ENCODE results near the gene GADD45B.
"Not testable (repeated sequence)": the region's sequence is repeated elsewhere in the genome, so short reads cannot be mapped to it uniquely, and the experiment has no call there.

GADD45B gene

DNA sequence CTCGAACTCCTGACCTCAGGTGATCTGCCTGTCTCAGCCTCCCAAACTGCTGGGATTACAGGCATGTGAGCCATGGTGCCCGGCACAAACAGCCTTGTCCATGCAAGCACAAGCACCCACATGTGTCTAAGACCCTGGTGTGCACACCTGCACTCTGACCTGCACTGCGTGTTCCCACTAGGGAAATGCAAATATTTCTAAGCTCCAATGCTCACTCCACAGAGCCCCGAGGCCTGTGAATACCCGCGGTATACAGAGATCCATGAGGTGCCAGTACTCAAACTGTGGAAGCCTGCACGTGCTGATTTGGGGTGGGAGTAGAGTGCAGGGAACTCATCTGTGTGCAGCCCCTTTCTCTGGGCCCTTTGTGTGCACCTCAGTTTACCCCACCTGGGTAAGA is 14.7 kb downstream of the GADD45B start:
- DNase-seq: no peak

DNA sequence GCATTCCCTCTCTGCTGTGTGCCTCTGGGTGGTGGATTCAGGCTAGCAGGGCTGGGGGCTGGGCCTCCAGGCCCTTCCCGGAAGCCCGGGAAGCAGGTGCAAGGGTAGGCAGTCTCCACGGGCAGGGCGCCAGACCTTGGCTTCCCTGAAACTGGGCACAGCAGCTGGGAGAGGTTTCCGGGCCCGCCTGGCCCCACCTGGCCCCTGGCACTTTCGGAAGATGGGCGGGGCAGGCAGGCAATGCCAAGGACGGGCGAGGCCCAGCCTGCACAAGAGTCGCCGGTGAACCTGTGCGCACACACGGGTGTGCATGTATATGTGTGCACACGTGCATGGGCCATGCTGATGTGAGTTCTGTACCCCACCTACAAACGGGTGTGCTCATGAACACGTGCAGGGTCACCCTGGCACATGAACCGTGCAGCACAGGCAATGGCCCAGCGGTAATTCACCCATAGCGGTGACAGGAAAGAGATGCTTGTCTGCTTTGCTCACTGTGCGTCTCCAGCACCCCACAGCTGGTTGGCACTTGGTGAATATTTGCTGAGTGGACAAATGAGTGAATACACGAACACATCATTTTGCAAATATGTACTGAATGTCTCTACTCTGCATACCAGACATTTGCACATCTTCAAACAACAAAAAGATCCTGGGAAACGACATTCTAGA is 15.3 kb downstream of the GADD45B start:
- no peak for DNase-seq

DNA sequence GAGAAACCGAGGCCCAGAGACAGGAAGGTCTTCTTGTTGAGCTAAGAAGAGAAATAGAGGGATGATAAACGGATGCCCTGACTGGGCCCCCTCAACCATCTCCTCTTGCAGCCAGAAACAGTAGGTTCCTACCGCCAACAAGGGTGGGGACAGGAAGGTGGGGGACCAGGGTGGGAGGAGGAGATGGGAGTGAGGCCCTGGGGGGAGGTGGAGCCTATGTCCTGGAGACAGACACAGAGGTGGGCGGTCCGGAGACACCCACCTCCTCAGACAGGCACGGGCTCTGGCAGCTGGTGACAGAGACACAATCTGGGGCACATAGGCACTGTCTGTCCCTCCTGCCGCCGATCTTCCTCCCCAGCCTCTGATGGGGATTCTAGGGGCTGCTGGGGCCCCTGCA is 16.9 kb downstream of the GADD45B start:
- DNase-seq: no peak

DNA sequence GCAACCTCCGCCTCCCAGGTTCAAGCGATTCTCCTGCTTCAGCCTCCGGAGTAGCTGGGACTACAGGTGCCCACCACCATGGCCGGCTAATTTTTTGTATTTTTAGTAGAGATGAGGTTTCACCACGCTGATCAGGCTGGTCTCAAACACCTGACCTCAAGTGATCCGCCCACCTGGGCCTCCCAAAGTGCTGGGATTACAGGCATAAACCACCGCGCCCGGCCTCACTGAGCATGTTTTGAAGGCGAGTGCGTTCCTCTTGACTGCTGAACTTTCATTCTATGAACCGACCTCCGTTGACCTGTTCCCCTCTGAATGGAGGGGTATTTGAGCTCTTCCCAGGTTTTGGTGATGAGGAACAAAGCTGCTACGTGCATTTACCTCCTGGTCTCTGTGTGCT is 17.5 kb downstream of the GADD45B start:
- not testable (repeated sequence) for DNase-seq

DNA sequence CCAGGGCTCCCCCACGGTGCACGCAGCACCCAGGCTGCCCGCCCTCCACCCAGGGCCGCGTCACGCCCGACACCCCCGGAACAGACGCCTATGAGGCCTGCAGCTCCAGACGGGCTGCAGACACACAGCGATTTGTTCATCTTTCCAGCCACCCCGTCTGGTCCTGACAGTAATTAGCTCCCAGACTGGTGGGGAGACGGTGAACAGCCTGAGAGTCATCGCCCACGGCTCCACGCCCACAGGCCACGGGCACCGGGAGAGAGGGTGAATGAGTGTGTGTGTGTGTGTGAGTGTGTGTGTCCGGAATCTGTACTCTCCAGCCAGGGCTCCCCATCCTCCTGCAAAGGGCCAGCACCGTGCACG is 18.1 kb downstream of the GADD45B start:
- no peak for DNase-seq

DNA sequence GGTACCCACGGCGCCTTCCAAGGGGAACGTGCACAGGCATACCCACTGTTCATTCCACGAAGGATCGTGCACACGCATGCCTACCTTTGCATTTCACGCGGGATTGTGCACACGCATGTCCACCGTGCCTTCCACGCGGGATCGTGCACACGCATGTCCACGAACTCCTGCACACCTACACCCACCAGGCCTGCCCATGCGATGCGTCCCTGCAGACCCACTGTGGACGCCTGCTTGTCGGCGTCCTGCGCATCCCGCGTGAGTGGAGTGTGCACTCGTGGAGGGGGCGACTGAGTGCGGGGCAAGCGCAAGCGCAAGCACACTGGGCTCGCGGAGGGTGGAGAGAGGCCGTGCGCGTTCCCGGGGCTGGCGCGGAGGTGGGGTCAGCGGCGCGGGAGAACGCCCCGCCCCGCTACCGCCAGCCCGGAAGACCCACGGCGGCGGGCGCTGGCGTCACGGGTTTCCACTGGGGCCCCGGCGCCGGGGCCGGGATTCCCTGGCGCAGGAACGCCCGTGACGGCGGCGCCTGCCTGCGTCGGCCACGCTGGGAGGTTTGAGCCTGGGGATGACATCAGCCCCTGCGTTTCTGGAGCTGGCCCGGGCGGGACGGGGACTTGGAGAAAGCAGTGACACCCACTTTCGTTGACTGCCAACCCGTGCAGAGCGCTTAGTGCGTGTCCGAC is 18.7 kb downstream of the GADD45B start:
- peak in 1 of 2 experiments; percentile 5 for DNase-seq

DNA sequence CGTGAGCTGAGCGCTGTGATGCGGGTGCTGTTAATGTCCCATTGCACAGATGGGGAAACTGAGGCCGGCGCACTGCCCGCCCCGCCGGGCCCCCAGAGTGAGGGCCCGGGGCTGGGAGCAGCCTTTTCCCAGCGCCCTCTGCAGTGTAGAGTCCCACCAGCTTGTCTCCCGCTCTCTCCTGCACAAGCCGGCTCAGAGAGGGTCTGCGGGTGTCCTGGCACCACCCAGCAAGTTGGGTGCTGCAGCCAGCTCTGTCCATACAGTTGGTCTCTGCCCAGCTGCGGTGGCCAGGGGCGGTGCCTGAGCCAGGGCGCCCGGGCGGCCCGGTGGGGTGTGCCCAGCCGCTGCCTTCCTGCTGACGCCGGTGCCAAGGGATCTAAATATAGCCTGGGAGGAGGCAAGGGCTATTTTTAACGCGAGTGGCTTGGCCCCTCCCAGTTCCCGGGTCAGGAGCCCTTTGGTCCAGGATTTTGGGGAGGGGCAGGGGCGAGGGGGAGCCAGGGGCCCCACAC is 19.3 kb downstream of the GADD45B start:
- DNase-seq: no peak

DNA sequence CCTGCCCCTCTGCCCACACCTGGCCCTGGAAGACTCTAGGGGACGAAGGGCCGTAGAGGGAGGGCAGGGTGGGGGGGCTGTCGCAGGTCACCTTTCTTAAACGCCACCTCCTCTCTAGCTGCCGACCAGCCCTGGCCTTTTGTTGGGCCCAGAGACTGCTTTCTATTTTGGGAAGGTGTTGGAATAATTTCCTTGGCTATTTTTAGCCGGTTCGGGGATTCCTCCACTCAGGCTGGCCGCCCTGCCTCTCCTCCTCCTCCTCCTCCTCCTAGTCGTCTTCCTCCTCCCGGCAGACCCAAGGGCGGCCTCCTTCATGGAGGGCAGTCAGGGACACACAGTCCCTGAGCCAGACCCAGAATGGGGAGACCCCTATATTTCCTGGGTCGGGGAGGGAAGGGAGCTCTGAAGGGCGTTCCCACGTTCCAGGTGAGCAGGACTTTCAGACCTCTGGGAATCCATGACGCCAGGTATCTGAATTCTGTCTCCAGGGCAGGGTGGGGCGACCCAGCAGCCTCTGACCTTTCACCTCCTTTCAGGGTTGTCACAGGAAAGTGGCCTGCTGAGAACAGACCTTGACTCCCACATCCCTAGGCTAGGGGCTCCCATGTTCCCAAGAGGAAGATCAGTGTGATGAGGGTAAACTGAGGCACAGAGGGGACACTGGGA is 19.9 kb downstream of the GADD45B start:
- no peak for DNase-seq

DNA sequence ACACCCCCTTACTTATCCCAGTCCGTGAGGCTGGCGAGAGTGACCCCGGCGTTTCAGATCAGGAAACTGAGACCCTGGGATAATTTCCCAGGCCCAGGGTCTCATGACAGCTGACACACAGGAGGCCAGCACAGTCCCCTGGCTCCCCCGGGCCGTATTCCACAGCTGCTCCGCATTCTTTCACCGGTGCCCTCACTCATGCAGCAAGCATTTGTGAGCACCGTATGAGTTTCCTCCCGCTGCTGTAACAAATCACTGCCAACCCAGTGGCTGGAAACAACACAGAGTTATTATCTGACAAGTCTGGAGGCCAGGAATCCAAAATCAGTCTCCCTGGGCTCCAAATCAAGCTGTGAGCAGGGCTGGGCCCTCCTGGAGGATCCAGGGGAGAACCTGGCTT is 21.3 kb downstream of the GADD45B start:
- no peak for DNase-seq

DNA sequence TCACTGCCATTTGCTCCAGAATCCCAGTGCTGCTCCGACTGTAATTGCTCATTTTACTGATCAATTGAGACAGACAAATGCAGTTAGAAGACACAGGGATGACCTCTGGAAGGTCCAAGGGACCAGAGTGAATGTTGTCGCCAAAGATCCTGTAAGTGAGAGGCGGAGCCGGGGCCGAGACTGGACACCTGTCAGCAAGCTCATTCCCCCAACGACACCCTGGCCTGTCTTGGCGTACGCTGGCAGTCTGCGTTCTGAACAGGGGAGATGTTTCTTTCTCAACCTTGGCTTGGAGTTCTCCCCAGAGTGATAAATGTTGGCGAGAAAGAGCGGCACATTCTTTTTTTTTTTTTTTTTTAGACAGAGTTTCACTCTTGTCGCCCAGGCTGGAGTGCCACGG is 24.2 kb downstream of the GADD45B start:
- no peak for DNase-seq

DNA sequence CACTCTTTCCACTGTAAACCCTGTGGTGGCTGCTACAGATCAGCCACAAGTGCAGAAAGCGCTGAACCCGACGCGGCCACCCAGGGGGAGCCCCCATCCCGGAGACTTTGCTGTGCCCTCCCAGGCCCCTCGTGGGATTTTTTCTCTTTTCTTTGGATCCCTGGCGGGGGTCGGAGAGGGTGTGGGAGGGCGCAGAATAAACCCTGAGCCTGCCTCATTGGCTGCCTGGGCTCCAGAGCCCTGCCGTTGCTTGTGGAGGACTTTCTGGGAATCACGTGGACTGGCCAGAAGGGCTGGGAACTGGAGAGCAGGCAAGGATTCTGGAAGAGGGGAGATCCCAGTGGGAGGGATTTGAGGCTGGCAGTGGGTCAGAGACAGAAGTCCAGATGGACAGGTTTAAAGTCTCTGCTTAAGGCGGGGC is 24.9 kb downstream of the GADD45B start:
- DNase-seq: no peak

DNA sequence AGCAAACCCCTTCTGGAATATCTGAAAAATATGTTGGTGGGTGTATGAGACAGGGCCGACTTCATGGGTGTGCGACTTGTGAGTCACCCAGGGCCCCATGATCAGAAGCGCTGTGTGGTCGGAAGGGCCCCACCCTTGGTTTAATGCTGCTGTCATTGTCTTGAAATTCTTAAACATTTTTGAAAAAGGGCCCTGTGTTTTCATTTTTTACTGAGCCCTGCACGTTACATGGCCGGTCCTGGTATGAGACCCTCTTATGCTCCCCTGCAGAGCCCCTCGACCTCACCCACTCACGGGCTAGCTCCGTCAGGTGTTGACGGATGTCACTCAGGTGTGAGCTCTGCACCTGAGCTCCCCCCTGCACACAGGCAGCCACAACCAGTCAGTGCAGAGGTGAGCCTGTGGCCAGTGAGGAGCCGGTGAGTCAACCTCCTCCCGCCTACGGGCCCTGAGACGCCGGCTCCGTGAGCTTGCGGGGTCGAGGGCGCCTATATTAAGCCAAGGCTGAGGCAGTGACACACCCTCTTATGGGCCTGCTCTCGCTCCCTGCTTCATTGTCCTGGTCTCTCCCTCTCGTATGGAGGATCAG is 27.7 kb downstream of the GADD45B start:
- no peak for DNase-seq

DNA sequence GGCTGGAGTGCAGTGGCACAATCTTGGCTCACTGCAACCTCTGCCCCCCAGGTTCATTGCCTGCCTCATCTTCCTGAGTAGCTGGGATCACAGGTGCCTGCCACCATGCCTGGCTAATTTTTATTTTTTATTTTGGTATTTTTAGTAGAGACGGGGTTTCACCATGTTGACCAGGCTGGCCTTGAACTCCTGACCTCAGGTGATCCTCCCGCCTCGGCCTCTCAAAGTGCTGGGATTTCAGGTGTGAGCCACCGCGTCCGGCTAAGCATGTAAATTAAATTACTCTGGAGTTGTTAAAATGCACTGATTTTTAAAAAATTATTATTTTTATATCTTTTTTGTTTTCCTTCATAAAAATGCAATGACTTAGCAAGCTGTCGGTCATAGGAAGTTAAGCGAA is 30.7 kb downstream of the GADD45B start:
- not testable (repeated sequence) for DNase-seq

DNA sequence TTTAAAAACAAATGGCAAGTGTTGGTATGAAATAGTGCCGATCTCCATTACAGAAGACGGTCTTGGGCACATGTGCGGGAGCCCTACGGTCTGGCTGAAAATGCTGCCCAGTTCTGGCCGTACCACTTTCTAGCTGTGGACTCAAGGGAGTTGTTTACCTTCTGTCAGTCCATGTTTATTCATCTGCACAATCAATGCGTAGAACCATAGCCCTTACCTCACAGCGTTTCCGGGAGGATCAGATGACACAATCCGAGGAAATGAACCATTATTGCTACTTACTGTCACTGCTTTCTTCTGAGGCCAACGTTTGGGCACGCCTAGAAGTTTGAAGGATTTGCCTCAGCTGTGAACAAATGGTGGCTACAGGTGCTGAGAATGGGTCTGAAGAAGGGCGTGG is 31.2 kb downstream of the GADD45B start:
- no peak for DNase-seq

DNA sequence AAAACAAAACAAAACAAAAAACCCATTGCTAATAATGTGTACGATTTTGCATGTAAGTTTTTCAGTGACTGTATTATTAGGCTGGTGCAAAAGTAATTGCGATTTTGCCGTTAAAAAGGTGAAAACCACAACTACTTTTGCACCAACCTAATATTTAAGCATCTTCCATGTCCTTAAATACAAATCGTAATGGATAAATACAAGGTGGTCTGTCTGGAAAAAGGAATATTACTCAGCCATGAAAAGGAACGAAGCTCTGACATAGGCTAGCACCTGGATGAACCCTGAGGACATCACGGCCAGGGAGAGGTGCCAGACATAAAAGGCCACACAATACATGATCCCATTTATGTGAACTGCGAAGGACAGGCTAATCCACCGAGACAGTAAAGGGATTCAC is 33.2 kb downstream of the GADD45B start:
- DNase-seq: no peak

DNA sequence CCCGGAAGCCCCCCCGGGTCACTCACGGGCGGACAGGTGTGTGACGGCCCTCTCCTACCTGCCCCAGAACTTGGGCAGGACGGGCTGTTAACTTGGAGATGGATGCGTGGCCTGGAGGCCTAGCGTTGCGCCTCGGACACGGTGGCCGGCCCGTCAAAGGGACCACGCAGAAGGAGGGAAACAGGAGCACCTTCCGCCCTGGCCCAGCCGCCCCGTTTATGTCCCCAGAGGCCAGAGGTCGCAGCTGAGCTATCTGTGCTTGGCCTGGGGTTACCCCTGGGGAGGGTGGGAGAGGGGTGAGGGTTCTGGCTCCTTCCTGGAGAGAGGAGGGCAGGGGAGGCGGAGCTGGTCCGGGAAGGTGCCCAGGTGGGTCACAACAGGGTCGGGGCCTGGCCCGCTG is 35.6 kb downstream of the GADD45B start:
- DNase-seq: no peak

DNA sequence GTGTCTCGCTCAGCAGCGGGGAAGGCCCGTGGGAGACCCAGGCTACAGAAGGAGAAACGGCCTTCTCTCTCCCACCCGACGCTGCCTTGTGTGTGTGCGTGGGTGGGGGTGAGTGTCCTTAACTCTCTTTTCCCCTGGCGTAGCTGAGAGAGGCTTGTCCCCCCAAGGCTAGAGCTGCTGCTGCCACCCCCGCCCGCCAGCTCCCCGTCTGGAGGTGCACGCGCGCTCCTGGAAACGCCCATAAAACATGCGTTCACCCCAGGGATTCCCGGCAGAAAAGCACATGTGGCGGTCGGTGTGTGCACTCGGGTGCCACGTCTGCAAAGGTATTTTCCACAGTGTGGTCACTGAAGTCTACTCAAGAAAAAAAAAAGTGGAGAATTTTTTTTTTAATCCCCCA is 36.1 kb downstream of the GADD45B start:
- no peak for DNase-seq

DNA sequence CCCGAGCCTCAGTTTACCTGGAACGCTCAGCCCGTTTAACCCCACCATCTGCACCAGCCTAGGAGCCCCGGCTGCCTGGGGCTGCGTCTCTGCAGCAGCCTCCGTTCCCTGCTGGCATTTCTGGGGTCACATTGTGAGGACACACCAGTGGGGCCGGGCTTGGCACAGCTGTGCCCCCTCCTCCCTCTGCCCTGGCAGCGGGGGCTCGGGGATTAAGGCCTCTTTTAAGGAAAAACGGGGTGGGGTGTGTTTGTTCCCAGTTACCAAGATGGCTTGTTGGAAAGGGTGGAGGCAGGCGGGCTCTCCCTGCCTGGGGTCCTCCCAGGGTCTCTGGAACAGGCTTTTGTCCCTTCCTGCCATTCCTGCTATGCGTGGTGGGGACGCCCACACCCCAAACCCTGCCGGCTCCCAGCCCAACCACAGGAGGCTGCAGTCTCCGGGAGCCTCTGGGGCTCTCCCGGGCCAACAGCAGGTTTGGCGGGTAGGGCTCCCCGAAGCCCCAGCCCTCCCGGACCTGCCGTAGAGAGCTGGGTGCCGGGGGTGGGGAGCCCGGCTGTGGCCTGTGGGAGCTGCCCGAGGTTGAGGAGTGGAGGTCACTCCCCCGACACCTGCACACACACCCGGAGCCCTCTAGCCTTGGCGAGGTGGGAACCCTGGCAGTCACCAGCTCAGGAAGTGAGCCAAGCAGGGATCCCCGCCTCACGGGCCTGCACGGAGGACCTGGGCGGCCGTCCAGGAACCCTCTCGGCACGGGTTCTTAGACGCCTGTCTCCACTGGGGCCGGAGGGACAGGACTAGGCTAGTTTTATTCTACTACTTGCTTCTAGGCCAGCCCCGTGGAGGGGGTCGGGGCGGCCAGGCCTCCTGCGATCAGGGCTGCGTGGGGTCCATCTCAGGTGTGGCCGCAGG is 36.9 kb downstream of the GADD45B start:
- DNase-seq: no peak

DNA sequence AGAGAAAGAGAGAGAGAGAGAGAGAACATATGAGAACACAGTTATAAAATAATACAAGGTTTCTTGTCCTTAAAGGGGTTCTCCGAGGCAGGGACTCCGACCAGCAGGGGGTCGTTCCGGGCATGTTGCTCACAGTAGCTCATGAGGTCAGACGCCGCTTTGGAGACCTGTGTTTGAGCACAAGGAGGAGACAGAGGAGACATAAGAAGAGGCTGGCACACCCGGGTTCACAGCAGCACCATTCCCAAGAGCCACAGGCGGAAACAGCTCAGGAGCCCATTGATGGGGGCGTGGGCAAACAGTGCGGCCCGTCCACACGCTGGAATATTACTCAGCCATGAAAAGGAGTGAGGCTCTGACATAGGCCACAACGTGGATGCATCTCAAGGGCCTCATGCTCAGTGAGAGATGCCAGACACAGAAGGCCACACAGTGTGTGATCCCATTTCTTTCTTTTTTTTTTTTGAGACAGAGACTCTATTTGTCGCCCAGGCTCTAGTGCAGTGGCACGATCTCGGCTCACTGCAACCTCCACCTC is 39.1 kb downstream of the GADD45B start:
- DNase-seq: no peak

DNA sequence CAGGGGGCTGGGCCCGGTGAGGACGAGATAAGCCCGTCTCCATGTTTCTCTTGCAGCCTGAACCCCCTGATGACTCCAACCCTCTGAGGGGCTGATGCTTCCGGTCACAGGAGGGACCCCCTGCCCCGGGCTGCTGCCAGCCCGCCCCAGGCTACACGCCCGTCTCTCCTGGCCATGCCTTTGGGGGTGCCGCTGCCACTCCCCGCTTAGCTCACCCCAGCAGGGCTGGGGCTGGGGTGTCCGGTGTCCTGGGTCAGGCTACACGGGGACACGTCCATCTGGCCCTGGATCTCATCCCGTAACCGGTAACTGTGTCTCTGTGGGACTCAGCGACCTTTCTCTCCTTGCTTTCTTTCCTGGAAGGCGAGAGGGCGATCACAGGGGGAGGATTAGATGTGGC is 40.8 kb downstream of the GADD45B start:
- no peak for DNase-seq

DNA sequence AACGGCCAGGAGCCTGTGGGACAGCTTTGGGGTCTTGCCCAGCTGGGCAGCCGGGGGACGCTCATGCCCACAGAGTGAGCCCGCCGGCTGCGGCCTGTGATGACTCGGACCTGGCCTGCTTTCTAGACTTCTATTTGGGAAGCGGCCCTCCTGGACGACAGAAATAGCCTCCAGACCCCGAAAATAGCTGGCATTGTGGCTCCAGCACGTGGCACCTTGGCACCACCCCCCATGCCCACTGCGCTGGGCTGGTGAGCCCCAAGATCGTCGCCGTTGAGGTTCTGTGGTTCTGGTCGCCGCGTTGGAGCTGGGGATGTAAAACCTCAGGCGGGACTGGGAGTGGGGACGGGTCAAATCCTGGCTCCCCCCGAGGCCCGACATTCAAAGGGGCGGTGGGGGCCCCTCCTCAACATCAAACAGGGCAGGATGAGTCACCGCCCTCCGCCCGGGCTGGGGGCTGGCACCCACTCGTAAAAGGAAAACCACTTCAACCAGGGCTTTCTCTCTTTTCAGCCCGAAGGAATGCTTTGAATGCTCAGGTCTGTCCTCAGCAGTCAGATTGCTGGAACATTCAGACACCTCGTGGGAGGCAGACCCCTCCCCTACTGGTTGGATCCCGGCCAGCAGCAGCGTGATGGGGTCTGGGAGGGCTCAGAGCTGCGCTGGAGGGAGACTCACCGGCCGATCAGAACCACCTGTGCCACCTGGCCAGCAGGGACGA is 42.1 kb downstream of the GADD45B start:
- DNase-seq: no peak

DNA sequence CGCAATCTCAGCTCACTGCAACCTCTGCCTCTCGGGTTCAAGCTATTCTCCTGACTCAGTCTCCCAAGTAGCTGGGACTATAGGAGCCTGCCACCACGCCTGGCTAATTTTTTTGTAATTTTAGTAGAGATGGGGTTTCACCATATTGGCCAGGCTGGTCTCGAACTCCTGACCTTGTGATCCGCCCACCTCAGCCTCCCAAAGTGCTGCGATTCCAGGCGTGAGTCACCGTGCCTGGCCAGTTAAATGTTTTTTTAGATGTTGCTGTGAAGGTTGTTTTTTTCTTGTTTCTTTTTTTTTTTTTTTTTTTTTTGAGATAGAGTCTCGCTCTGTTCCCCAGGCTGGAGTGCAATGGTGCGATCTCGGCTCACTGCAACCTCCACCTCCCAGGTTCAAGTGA is 42.9 kb downstream of the GADD45B start:
- DNase-seq: not testable (repeated sequence)
